Loucy (cell line): ENCODE measurements around the gene PPEF1.

Experiments used
- H2AFZ ChIP-seq: fragments of 200-600 bp; sonication (generic); 2 replicates; pipeline ENCODE4 v1.6.0; 2016; ENCODE audit warnings: antibody characterized with exemption, mild to moderate bottlenecking, low read length, moderate library complexity
- H3F3A ChIP-seq: fragments of 200-600 bp; 2 replicates; pipeline ENCODE4 v1.6.0; 2016; ENCODE audit warnings: antibody characterized with exemption, low read depth, mild to moderate bottlenecking
- H3K27me3 ChIP-seq: fragments of 200-600 bp; sonication (generic); 2 replicates; pipeline ENCODE4 v1.6.1; 2014; ENCODE audit warnings: low read length, mild to moderate bottlenecking; ENCODE audit not compliant: insufficient read depth, poor library complexity, severe bottlenecking
- H3K36me3 ChIP-seq: fragments of 200-600 bp; sonication (generic); 2 replicates; pipeline ENCODE4 v1.6.1; 2016; ENCODE audit warnings: low read length; ENCODE audit not compliant: insufficient read depth
- H3K4me1 ChIP-seq: fragments of 200-600 bp; sonication (generic); 2 replicates; pipeline ENCODE4 v1.5.1; 2014; ENCODE audit warnings: low read length, mild to moderate bottlenecking; ENCODE audit not compliant: insufficient read depth, poor library complexity, severe bottlenecking
- H3K4me2 ChIP-seq: fragments of 200-600 bp; sonication (generic); 2 replicates; pipeline ENCODE4 v1.6.0; 2014; ENCODE audit warnings: antibody characterized with exemption, low read length, low read depth, mild to moderate bottlenecking; ENCODE audit not compliant: poor library complexity, severe bottlenecking
- H3K4me3 ChIP-seq: fragments of 200-600 bp; sonication (generic); 2 replicates; pipeline ENCODE4 v1.5.1; 2014; ENCODE audit warnings: low read length, mild to moderate bottlenecking, mixed read lengths; ENCODE audit not compliant: poor library complexity, severe bottlenecking
- H3K79me2 ChIP-seq: fragments of 200-600 bp; sonication (generic); 2 replicates; pipeline ENCODE4 v1.6.1; 2014; ENCODE audit warnings: low read length; ENCODE audit not compliant: insufficient read depth
- H3K9ac ChIP-seq: fragments of 200-600 bp; sonication (generic); 2 replicates; pipeline ENCODE4 v1.6.0; 2014; ENCODE audit warnings: mild to moderate bottlenecking, low read depth, low read length, moderate library complexity; ENCODE audit not compliant: poor library complexity, severe bottlenecking
- H3K9me2 ChIP-seq: fragments of 200-600 bp; sonication (generic); replicated peaks from 2 replicates; pipeline ENCODE4 v1.6.1; 2016; ENCODE audit warnings: low read depth, low read length, mixed read lengths
- H3K9me3 ChIP-seq: fragments of 200-600 bp; sonication (generic); 2 replicates; pipeline ENCODE4 v1.6.1; 2014; ENCODE audit warnings: mild to moderate bottlenecking, antibody characterized with exemption, low read length, low read depth; ENCODE audit not compliant: insufficient read depth
- H4K20me1 ChIP-seq: fragments of 200-600 bp; sonication (generic); 2 replicates; pipeline ENCODE4 v1.6.0; 2014; ENCODE audit warnings: antibody characterized with exemption, low read length, mild to moderate bottlenecking; ENCODE audit not compliant: insufficient read depth, poor library complexity, severe bottlenecking
- CTCF ChIP-seq: fragments of 200-600 bp; sonication (generic); conservative IDR thresholded peaks from 2 replicates; pipeline ENCODE4 v1.5.1; 2014; ENCODE audit warnings: mild to moderate bottlenecking, antibody characterized with exemption, low read length
- EZH2phosphoT487 ChIP-seq: fragments of 200-600 bp; IDR thresholded peaks from 2 replicates; pipeline ENCODE4 v1.6.1; 2018; ENCODE audit warnings: antibody characterized with exemption, mild to moderate bottlenecking, moderate library complexity, borderline replicate concordance

PPEF1 gene

GRCh38 chrX:18799911-18800310 lies 92.5 kb downstream of the PPEF1 start:
- Histone ChIP-seq H3K36me3 (no peaks in the 10 kb centered on the region), H4K20me1 (no peaks in the 10 kb centered on the region), H3K9me3 (no peaks in the 10 kb centered on the region), H2AFZ (no peak overlapping the region), H3K4me2 (no peak overlapping the region), H3K9ac (no peak overlapping the region), H3K27me3 (no peaks in the 10 kb centered on the region), H3K4me3 (no peak overlapping the region), H3F3A (no peaks in the 10 kb centered on the region), H3K9me2 (no peaks in the 10 kb centered on the region), H3K79me2 (no peaks in the 10 kb centered on the region), H3K4me1 (no peaks in the 10 kb centered on the region)
- TF ChIP-seq EZH2phosphoT487: no peak
- TF ChIP-seq CTCF: no peak

- no peaks in the 10 kb centered on the region for H3F3A ChIP-seq
- no peaks in the 10 kb centered on the region for H3K9me3 ChIP-seq
- H3K27me3 ChIP-seq: no peaks in the 10 kb centered on the region
- no peaks in the 10 kb centered on the region for H3K9me2 ChIP-seq
- no peaks in the 10 kb centered on the region for H4K20me1 ChIP-seq
- no peak overlapping the region for H3K4me3 ChIP-seq
- H2AFZ ChIP-seq: no peak overlapping the region
- no peaks in the 10 kb centered on the region for H3K4me1 ChIP-seq
- no peak overlapping the region for H3K4me2 ChIP-seq
- no peaks in the 10 kb centered on the region for H3K79me2 ChIP-seq
- no peak overlapping the region for H3K9ac ChIP-seq
- no peaks in the 10 kb centered on the region for H3K36me3 ChIP-seq
- TF ChIP-seq CTCF (no peak), EZH2phosphoT487 (no peak)
Measured at GRCh38 chrX:18809641-18810040, 102.2 kb downstream of the PPEF1 start.

GRCh38 chrX:18810416-18810815 lies 103.0 kb downstream of the PPEF1 start:
- H3F3A ChIP-seq: no peaks in the 10 kb centered on the region
- no peaks in the 10 kb centered on the region for H3K36me3 ChIP-seq
- H3K79me2 ChIP-seq: no peaks in the 10 kb centered on the region
- TF ChIP-seq CTCF (no peak), EZH2phosphoT487 (no peak)
- H3K9me2 ChIP-seq: no peaks in the 10 kb centered on the region
- no peaks in the 10 kb centered on the region for H3K9me3 ChIP-seq
- H3K9ac ChIP-seq: no peak overlapping the region
- H3K4me3 ChIP-seq: no peak overlapping the region
- no peak overlapping the region for H3K4me2 ChIP-seq
- H4K20me1 ChIP-seq: no peaks in the 10 kb centered on the region
- no peak overlapping the region for H2AFZ ChIP-seq
- no peaks in the 10 kb centered on the region for H3K27me3 ChIP-seq
- H3K4me1 ChIP-seq: no peaks in the 10 kb centered on the region
